Activated naive CD4-positive, alpha-beta T cell treated with anti-CD3 and anti-CD28 coated beads, Interleukin-2, amount 50 U/mL, for 24 hours (primary cell): Measurements from ENCODE around the gene TMEM41B.
A peak's percentile ranks its signal among the peaks of the same experiment; 100 is the strongest.
"Not testable (repeated sequence)": the region's sequence is repeated elsewhere in the genome, so short reads cannot be mapped to it uniquely, and the experiment has no call there.

Experiments
- H3K27ac Mint-ChIP-seq: one replicate; pipeline ENCODE4 v1.8.0; 2021; ENCODE audit warnings: mild to moderate bottlenecking, mixed read lengths
- H3K27me3 Mint-ChIP-seq: one replicate; pipeline ENCODE4 v1.8.0; 2021; ENCODE audit warnings: mixed read lengths
- H3K36me3 Mint-ChIP-seq: one replicate; pipeline ENCODE4 v1.8.0; 2021; ENCODE audit warnings: mixed read lengths
- H3K4me1 Mint-ChIP-seq: one replicate; pipeline ENCODE4 v1.8.0; 2021; ENCODE audit warnings: mixed read lengths
- H3K4me3 Mint-ChIP-seq: one replicate; pipeline ENCODE4 v1.8.0; 2021; ENCODE audit warnings: mild to moderate bottlenecking, mixed read lengths
- H3K9me3 Mint-ChIP-seq: one replicate; pipeline ENCODE4 v1.8.0; 2021; ENCODE audit warnings: mixed read lengths

The TMEM41B gene

DNA sequence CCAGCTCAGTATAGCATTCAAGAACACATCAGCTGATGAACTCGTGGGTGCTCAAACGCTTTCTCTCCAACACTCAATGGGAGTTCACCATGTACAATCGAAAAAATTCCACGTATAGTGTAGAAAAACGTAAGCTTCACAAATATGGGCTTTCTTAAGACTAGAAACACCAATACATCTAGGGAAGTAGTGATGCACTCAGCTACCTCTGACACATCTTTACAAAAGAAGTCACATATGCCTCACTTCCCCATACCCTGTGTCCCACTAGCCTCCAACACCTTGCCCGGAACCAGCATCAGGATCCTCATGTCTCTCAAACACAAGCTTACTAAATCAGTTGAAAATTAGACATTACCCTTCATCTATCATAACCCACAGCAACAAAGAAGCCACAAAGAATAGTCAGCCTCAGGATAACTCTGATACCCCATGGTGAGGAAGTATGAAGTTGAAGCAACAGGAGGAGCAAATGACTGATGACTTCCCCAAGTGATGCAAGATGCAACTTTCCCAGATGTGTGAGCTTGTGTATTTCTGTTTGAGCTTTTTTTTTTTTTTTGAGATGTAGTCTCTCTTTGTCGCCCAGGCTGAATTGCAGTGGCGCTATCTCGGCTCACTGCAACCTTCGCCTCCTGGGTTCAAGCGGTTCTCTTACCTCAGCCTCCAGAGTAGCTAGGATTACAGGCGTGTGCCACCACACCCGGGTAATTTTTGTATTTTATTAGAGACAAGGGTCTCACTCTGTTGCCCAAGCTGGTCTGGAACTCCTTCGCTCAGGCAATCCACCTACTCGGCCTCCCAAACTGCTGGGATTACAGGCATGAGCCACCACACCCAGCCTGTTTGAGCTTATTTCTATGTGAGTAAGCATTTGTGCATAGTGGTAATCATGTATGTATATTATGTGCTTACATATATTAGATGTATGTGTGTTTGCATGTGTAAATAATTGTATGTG lies 40.7 kb downstream of the TMEM41B start:
- Mint-ChIP-seq H3K27me3 (no peaks in the 10 kb centered on the region), H3K4me3 (no peak overlapping the region), H3K9me3 (no peaks in the 10 kb centered on the region), H3K27ac (peak overlapping the region; percentile 30), H3K36me3 (peaks cover 2% of the 10 kb centered on the region), H3K4me1 (peaks cover 14% of the 10 kb centered on the region)

DNA sequence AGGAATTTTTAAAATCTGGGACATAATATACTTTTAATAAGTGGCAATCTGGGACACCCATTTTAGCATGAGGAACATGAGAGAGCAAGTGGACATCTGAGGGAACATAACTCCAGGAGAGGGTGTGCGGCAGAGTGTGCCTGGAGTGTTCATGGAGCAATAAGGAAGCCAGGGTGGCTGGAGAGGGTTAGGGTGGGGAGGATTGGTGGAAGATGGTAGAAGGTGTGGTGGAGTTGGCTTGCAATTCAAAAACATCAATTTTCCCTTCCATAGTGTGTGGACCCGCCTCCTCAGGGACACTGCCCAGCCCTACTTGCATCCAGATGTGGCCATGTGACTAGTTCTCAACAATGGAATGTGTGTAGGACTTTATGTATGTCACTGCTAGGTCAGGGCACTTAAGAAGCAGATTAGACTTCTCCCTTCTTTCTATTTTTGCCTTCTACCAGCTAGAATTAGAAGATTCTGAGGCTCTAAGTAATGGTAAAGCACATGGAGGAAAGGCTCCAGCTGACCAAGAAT lies 44.8 kb downstream of the TMEM41B start:
- H3K4me1 Mint-ChIP-seq: peaks cover 13% of the 10 kb centered on the region
- H3K9me3 Mint-ChIP-seq: no peaks in the 10 kb centered on the region
- no peak overlapping the region for H3K4me3 Mint-ChIP-seq
- no peaks in the 10 kb centered on the region for H3K27me3 Mint-ChIP-seq
- no peaks in the 10 kb centered on the region for H3K36me3 Mint-ChIP-seq
- no peak overlapping the region for H3K27ac Mint-ChIP-seq

DNA sequence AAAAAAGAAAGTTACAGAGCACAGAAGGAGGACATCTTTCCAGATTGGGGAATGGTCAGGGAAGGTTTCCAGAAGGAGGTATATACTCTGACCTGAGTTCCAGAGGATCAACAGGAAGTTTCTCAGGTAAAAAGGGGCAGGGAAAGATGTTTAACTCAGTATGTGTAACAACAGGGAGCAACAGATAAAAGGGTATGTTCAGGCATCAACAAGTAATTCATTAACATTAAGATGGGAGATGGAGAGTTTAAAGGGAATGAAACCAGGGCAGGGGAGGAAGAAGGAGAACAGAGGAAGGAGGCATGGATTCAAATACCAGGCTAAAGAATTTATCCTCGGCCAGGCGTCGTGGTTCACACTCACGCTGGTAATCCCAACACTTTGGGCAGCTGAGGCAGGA lies 46.7 kb downstream of the TMEM41B start:
- Mint-ChIP-seq H3K27ac (no peak overlapping the region), H3K9me3 (no peaks in the 10 kb centered on the region), H3K27me3 (no peaks in the 10 kb centered on the region), H3K4me3 (no peak overlapping the region), H3K4me1 (peaks cover 15% of the 10 kb centered on the region), H3K36me3 (no peaks in the 10 kb centered on the region)

DNA sequence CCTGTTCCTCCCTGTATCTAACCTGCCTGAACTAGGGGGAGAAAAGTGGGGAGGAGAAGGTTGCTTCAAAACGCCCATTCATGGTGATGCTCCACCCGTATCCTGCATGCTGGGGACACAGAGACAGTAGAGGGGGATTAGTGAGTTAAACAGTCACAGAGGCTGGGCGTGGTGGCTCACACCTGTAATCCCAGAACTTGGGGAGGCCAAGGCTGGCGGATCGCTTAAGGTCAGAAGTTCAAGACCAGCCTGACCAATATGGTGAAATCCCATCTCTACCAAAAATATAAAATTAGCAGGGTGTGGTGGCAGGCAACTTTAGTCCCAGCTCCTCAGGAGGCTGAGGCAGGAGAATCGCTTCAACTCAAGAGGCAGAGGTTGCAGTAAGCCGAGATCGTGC lies 47.5 kb downstream of the TMEM41B start:
- H3K9me3 Mint-ChIP-seq: no peaks in the 10 kb centered on the region
- H3K4me3 Mint-ChIP-seq: no peak overlapping the region
- H3K27ac Mint-ChIP-seq: no peak overlapping the region
- no peaks in the 10 kb centered on the region for H3K27me3 Mint-ChIP-seq
- H3K36me3 Mint-ChIP-seq: no peaks in the 10 kb centered on the region
- H3K4me1 Mint-ChIP-seq: peaks cover 22% of the 10 kb centered on the region

DNA sequence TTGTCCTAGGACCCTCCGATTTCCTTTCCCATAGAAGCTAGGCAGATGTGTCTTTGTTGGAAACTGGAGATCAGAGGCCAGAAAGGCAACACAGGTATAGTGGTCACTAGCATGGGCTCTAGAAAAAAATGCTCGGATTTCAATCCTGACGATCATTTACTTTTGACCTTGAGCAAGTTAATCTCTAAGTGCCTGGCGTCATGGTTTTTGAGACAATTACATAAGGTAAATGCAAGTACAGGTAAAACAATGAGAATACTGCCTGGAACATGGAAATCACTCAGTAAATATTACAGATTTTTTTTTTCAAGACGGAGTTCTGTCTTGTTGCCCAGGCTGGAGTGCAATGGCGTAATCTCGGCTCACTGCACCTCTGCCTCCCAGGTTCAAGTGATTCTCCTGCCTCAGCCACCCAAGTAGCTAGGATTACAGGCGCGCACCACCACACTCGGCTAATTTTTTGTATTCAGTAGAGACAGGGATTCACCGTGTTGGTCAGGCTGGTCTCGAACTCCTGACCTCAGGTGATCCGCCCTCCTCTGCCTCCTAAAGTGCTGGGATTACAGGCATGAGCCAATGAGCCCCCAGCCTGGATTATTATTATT lies 48.2 kb downstream of the TMEM41B start:
- Mint-ChIP-seq H3K9me3 (no peaks in the 10 kb centered on the region), H3K27me3 (no peaks in the 10 kb centered on the region), H3K36me3 (no peaks in the 10 kb centered on the region), H3K4me3 (peak overlapping the region; percentile 88), H3K4me1 (peaks cover 29% of the 10 kb centered on the region), H3K27ac (peak overlapping the region; percentile 93)

DNA sequence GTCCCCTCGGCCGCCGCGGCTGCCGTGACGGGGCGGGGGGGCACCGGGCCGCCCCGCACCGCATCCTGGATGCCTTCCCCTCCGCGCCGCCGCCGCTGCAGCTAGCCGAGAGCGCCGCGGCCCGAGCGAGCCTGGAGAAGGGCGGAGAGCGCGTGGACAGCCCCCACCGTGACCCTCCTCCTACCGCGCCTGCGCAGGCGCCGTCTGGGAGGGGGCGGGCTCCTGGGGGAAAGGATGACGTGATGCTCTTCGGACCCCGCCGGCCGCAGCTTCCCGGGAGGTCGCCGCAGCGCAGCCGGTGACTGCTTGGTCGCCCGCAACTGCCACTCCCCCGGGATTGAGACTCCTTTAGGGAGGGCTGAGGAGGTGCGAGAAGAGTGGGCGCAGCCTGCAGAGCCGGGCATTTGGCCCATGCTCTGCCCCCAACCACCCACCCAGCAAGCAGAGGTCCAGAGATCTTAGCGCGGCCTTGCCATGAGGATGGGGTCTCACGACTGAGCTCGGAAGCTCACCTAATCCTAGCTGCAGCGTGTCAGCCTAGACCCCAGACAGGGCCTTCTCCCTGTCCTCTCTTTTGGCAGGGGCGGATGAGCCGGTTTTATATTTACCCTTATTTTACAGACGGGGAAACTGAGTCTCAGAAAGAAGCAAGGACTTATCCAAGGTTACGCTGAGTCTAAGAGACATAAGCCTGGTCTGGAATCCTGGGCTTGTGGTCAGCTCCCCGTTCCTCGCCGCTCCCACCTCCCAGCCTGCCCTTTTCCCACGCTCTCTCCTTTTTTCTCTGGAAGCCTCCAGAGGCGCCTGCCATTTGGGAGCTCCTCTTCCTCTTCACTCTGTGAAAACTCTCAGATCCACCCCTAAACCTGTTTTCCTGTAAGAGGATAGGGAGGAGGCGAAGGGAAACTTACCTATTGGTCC lies 48.9 kb downstream of the TMEM41B start, which contains the start of gene DENND5A:
Gene DENND5A, minus strand, starts transcription at position 140 of the 921 bp plus-strand sequence. CDS start 281 bp downstream, outside the sequence.
- no peaks in the 10 kb centered on the region for H3K9me3 Mint-ChIP-seq
- H3K4me3 Mint-ChIP-seq: peak within 1 kb of the TSS; percentile 95
- H3K27me3 Mint-ChIP-seq: no peaks in the 10 kb centered on the region
- peaks cover 37% of the 10 kb centered on the region for H3K4me1 Mint-ChIP-seq
- H3K27ac Mint-ChIP-seq: peak within 1 kb of the TSS; percentile 99
- H3K36me3 Mint-ChIP-seq: no peaks in the 10 kb centered on the region

DNA sequence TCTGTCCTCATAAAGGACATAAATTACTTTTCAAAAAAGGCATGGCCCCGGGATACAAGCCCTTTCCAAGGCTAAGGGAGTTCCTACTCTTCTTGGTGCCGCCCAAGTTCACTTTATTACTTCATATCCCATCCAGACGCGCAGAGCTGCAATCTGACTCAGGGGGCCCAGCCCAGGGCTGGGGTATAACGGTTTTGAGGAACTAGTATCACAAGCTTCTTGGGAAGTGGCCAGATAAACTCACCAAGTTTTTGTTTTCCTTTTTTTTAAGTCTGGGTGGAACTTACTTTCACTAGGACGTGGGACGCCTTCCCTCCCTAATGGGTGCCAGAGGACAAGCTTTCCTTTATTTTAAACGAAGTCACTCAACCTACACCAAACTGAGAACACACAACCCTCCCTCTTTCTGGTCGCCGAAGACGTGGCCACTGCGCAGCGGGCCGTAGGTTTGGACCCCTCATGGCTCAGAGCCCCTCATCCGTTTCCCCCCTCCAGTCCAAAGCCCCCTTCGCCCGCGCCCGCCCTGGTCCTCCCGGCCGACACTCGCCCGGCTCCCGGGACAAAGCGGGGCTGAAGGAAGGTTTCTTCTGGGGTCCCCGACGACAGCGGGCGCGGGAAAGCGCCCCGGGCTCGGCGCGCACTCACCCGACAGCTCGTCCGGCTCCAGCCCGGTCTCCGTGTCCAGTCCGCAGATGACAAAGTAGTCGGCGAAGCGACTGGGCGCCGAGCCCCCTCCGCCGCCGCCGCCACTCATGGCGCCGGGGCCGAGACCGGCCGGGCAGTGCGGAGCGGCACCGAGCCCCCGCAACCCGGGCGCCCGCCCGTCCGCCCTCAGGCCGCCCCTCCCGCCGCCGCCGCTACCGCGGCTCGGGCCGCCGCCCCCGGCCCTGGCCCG lies 49.8 kb downstream of the TMEM41B start:
- peaks cover 44% of the 10 kb centered on the region for H3K4me1 Mint-ChIP-seq
- no peaks in the 10 kb centered on the region for H3K27me3 Mint-ChIP-seq
- H3K27ac Mint-ChIP-seq: peak overlapping the region; percentile 99
- no peaks in the 10 kb centered on the region for H3K9me3 Mint-ChIP-seq
- H3K36me3 Mint-ChIP-seq: no peaks in the 10 kb centered on the region
- peak overlapping the region; percentile 95 for H3K4me3 Mint-ChIP-seq

DNA sequence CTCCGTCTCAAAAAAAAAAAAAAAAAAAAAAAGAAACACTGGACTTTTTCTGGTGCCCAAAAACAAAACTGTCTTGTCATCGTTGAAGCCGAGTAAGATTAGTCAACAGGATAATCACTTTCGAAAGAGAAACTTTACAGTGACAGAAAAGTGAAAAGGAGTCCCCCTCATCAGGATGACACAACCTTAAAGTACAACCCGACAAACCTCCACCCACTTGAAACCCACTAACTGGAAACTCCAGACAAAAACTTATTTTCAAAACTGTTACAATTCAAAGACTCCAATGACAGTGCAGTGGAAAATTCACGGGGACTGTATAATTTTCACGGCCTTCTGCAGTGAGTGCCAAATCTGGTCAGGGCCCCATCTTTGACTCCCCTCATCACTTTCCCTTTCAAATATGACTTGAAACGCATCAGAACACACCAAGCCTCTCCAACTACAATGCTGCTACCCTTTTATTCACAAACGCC lies 50.5 kb downstream of the TMEM41B start:
- no peaks in the 10 kb centered on the region for H3K27me3 Mint-ChIP-seq
- H3K27ac Mint-ChIP-seq: peak overlapping the region; percentile 99

DNA sequence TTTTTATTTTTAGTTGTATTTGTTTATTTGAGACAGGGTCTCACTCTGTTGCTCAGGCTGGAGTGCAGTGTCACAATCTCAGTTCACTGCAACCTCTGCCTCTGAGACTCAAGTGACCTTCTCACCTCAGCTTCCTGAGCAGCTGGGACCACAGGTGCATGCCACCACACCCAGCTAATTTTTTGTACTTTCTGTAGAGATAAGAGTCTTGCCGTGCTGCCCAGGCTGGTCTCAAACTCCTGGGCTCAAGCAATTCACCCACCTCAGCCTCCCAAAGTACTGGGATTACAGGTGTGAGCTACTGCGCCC lies 53.6 kb downstream of the TMEM41B start:
- peak overlapping the region; percentile 50 for H3K4me3 Mint-ChIP-seq
- peaks cover 53% of the 10 kb centered on the region for H3K4me1 Mint-ChIP-seq
- peak overlapping the region; percentile 48 for H3K27ac Mint-ChIP-seq
- not testable (repeated sequence) for H3K36me3 Mint-ChIP-seq, H3K9me3 Mint-ChIP-seq, H3K27me3 Mint-ChIP-seq

More for the DNA sequence above, 50.5 kb downstream of the TMEM41B start:
- Mint-ChIP-seq H3K9me3 (no peaks in the 10 kb centered on the region), H3K4me3 (peak overlapping the region; percentile 95), H3K4me1 (peaks cover 44% of the 10 kb centered on the region), H3K36me3 (no peaks in the 10 kb centered on the region)

DNA sequence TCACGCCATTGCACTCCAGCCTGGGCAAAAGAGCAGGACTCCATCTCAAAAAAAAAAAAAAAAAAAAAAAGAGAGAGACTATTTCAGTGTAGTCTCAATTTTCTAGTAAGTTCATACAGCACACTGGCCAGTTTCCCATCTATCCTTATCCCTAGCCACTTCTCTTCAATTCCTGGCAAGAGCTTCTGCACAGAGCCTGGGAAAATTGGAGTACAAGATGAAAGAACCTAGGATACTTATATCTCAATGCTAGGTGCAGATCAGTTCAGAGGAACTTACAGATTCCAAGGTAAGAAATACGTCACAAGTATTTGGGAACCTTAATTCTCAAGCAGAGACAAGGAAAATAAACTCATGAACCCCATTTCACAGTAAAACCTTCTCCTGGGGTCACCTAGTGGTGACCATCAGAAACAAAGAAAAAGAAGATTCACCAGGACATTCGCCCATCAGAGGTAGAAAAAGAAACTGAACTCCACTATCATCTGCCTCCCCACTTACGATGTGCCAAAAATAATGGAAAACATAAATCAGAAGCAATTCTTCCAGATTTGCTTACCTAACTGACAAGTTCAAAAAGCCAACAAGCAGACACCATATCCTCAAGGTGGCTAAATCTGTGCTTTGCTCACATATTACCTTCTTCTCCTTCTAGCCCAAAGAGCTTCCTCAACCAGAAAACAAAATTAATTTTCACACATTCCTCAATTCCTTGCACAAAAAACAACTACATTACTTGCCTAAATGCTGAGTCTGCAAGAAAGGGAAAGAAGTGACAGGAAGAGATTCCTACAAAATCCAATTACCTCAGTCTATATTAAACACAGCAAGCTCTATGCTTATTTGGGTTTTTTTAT lies 54.2 kb downstream of the TMEM41B start:
- H3K4me3 Mint-ChIP-seq: peak overlapping the region; percentile 50
- H3K36me3 Mint-ChIP-seq: peaks cover 6% of the 10 kb centered on the region
- H3K4me1 Mint-ChIP-seq: peaks cover 52% of the 10 kb centered on the region
- no peak overlapping the region for H3K27ac Mint-ChIP-seq
- no peaks in the 10 kb centered on the region for H3K27me3 Mint-ChIP-seq
- no peaks in the 10 kb centered on the region for H3K9me3 Mint-ChIP-seq

DNA sequence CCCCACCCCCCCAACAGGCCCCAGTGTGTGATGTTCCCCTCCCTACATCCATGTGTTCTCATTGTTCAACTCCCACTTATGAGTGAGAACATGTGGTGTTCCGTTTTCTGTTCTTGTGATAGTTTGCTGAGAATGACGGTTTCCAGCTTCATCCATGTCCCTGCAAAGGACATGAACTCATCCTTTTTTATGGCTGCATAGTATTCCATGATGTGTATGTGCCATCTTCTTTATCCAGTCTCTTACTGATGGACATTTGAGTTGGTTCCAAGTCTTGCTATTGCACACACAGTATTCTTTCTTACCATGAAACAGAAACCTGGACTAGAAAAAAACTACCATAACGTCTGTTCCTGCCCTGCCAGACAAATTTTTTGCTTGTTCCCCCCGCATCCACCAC lies 56.1 kb downstream of the TMEM41B start:
- H3K4me1 Mint-ChIP-seq: peaks cover 57% of the 10 kb centered on the region
- H3K4me3 Mint-ChIP-seq, H3K27ac Mint-ChIP-seq, H3K9me3 Mint-ChIP-seq, H3K27me3 Mint-ChIP-seq: not testable (repeated sequence)
- peaks cover 11% of the 10 kb centered on the region for H3K36me3 Mint-ChIP-seq

DNA sequence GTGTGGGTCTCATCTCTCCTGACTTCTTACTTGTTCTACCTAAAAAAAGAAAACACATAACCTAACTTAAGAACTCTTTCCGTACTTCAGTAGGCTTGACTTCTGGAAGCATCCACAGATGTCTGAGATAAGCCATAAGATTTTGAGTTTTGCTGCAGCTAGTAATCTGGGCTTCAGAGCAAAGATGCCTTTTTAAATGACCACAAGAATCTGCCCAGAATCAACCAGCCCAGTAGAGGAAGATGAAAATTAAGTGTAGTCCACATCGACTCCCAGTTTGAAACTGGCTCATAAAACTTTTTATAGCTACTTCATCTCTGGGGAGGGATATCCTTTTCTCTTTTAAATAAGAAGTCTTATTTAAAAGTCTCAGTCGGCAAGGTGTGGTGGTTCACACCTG lies 60.0 kb downstream of the TMEM41B start:
- H3K4me3 Mint-ChIP-seq: no peak overlapping the region

DNA sequence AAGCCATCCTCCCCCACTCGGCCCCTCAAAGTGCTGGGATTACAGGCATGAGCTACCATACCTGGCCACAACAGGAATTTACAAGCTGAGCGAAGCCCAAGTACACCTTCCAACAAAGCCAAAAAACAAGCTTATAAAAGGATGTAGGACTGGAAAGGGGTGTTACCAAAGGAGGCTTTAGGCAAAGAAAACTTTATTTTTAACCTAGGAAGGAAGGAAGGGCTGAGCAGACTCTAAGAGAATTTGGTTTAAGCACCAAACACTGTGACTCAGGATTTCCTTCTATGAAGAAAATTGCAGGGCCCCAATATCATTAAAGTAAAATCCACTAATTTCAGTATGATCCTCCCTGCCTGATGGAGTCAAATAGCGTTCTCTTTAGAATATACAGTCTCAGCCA lies 61.3 kb downstream of the TMEM41B start:
- H3K4me3 Mint-ChIP-seq: no peak overlapping the region
- peak overlapping the region; percentile 63 for H3K27ac Mint-ChIP-seq
- peaks cover 11% of the 10 kb centered on the region for H3K36me3 Mint-ChIP-seq
- H3K9me3 Mint-ChIP-seq: no peaks in the 10 kb centered on the region
- no peaks in the 10 kb centered on the region for H3K27me3 Mint-ChIP-seq
- peaks cover 60% of the 10 kb centered on the region for H3K4me1 Mint-ChIP-seq

More for the DNA sequence above, 60.0 kb downstream of the TMEM41B start:
- Mint-ChIP-seq H3K27me3 (no peaks in the 10 kb centered on the region), H3K9me3 (no peaks in the 10 kb centered on the region), H3K4me1 (peaks cover 54% of the 10 kb centered on the region), H3K27ac (no peak overlapping the region), H3K36me3 (peaks cover 14% of the 10 kb centered on the region)

DNA sequence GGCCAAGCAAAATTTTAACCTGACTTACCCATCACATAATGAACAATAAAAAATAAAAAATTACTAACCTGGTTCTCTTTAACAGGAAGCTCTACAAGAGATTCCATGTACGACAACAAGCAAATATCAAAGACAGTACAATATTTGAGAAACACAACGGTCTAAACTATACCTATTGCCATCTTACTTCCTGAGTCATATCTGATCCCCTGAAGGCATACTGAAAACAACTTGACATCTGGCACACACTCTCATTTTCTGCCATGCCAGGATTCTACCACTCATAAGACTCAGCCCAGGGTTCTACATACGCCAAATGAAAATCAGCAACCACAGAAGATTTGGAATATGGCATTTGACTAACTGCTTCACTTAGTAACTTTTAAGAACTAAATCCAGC lies 63.1 kb downstream of the TMEM41B start:
- Mint-ChIP-seq H3K27me3 (no peaks in the 10 kb centered on the region), H3K36me3 (peaks cover 11% of the 10 kb centered on the region), H3K9me3 (no peaks in the 10 kb centered on the region), H3K27ac (peak overlapping the region; percentile 92), H3K4me1 (peaks cover 70% of the 10 kb centered on the region), H3K4me3 (peak overlapping the region; percentile 81)
